Chondrocyte (in vitro differentiated cells): ENCODE results near the gene RDH16. TPM values are rescaled to one million over a fixed set of nuclear protein-coding genes. Genes with fewer than 3 reads are reported as not detected.
"Not testable (repeated sequence)": the region's sequence is repeated elsewhere in the genome, so short reads cannot be mapped to it uniquely, and the experiment has no call there.

Source experiments
- DNase-seq: peaks from one replicate; pipeline ENCODE4 v3.0.0; 2021; ENCODE audit warnings: mixed read lengths, low spot score
- H3K27ac Mint-ChIP-seq: one replicate; pipeline ENCODE4 v1.8.0; 2021; ENCODE audit warnings: mild to moderate bottlenecking, moderate library complexity, mixed read lengths; ENCODE audit not compliant: unreplicated experiment
- H3K27me3 Mint-ChIP-seq: 2 replicates; pipeline ENCODE4 v1.8.0; 2021; ENCODE audit warnings: low read depth, mixed read lengths
- H3K36me3 Mint-ChIP-seq: 2 replicates; pipeline ENCODE4 v1.8.0; 2021; ENCODE audit warnings: low read depth, mixed read lengths
- H3K4me1 Mint-ChIP-seq: 2 replicates; pipeline ENCODE4 v1.8.0; 2021; ENCODE audit warnings: low read depth, mild to moderate bottlenecking, mixed read lengths
- H3K4me3 Mint-ChIP-seq: one replicate; pipeline ENCODE4 v1.8.0; 2021; ENCODE audit warnings: mild to moderate bottlenecking, moderate library complexity, mixed read lengths; ENCODE audit not compliant: unreplicated experiment
- H3K9me3 Mint-ChIP-seq: 2 replicates; pipeline ENCODE4 v1.8.0; 2021; ENCODE audit warnings: low read depth, mixed read lengths
- total RNA-seq: library from RNA; stranded (reverse); gene quantifications from 3 replicates; pipeline ENCODE4 v1.2.1, GENCODE V29; 2021
- TF ChIP-seq, protein P1 (sequence below): fragments of 200-600 bp; sonication (generic); IDR thresholded peaks from 2 replicates; pipeline ENCODE4 v1.5.0; 2021; ENCODE audit warnings: antibody characterized with exemption, mild to moderate bottlenecking, moderate library complexity

RDH16 gene
- total RNA-seq, 1 donor from 2014 or later: not detected

DNA sequence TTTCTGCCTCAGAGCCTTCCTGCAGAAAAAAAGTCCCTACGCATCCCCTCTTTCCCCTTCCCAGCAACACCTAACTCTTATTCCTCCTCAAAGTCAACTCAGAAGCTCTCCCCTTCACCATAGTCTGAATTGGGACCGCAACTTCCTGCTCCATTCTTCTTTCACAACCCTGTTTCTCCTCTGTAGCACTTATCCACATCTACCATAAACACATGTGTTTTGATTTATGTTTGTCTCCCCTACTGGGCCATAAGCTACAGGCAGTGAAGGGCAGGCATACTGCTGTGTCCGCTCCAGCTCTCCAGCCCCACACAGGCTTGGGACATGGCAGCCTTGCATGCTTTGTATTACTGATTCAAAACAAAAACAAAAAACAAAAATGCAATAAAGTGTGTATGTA, 29.1 kb downstream of the RDH16 start:
- H3K4me3 Mint-ChIP-seq: no peak overlapping the region
- H3K9me3 Mint-ChIP-seq: no peaks in the 10 kb centered on the region
- peaks cover 34% of the 10 kb centered on the region for H3K27me3 Mint-ChIP-seq
- H3K27ac Mint-ChIP-seq: no peak overlapping the region
- no peaks in the 10 kb centered on the region for H3K4me1 Mint-ChIP-seq
- DNase-seq: no peak
- TF ChIP-seq, protein P1, sequence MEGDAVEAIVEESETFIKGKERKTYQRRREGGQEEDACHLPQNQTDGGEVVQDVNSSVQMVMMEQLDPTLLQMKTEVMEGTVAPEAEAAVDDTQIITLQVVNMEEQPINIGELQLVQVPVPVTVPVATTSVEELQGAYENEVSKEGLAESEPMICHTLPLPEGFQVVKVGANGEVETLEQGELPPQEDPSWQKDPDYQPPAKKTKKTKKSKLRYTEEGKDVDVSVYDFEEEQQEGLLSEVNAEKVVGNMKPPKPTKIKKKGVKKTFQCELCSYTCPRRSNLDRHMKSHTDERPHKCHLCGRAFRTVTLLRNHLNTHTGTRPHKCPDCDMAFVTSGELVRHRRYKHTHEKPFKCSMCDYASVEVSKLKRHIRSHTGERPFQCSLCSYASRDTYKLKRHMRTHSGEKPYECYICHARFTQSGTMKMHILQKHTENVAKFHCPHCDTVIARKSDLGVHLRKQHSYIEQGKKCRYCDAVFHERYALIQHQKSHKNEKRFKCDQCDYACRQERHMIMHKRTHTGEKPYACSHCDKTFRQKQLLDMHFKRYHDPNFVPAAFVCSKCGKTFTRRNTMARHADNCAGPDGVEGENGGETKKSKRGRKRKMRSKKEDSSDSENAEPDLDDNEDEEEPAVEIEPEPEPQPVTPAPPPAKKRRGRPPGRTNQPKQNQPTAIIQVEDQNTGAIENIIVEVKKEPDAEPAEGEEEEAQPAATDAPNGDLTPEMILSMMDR: no peak
- H3K36me3 Mint-ChIP-seq: peaks cover 2% of the 10 kb centered on the region

DNA sequence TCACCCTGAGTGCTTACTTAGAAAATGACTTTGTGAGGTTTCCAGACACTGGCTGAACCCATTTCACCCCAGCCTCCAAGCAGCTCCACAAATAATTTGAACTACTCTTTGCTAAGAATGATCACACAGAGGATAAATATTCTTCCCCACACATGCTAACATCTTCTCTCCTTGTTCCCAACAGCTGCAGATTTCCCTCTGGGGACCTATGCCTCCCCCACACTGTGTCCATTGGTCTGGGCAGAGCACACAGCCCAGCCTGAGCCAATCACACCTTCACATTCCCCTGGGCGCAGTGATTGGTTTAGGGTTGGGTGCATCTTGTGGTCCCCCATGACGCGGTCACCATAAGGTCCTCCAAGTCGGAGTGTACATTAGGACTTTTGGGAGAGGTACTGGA, 30.1 kb downstream of the RDH16 start:
- Mint-ChIP-seq H3K9me3 (no peaks in the 10 kb centered on the region), H3K27ac (no peak overlapping the region), H3K4me1 (no peaks in the 10 kb centered on the region), H3K27me3 (peaks cover 34% of the 10 kb centered on the region), H3K36me3 (peaks cover 2% of the 10 kb centered on the region), H3K4me3 (no peak overlapping the region)
- TF ChIP-seq, protein P1: no peak
- no peak for DNase-seq

DNA sequence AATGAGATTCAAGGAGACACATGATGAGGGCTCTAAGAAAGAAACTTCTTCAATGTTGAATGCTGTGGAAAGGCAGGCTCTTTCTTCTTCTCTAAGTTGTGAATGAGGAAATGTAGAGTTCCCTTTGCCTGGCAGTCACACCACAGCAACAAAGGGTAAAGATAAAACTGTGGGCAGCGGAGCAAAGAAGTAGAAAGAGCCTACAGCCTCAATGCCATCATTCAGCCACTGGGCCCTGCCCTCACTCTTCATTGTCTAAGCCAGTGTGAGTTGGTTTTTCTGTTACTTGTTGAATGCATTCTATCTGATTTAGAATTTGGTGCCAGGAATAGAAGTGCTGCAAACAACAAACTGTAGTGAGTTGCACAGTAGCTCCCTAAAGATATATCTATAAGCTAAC, 35.4 kb downstream of the RDH16 start:
- DNase-seq: no peak
- TF ChIP-seq, protein P1: no peak
- Mint-ChIP-seq H3K27ac (no peak overlapping the region), H3K9me3 (peaks cover 8% of the 10 kb centered on the region), H3K36me3 (peaks cover 6% of the 10 kb centered on the region), H3K27me3 (peaks cover 24% of the 10 kb centered on the region), H3K4me3 (no peak overlapping the region), H3K4me1 (no peaks in the 10 kb centered on the region)

DNA sequence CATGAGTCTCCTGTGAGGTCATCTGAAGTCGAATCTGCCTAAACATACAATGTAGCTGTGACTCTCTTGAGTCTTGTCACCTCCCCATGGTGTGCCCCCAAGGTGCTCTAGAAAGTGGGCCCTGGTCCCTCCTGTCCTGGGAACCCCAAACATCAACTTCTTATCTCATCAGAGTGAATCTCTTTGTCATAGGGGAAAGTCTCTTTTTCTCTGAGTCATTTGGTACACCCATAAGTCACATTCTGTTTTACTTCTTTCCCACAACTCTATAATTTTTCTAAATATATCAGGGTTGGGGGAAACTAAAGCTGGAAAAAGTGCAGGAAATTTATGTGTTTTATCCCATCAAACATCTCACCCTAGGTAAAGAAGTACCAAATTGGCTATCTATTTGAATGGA, 36.1 kb downstream of the RDH16 start:
- peaks cover 8% of the 10 kb centered on the region for H3K9me3 Mint-ChIP-seq
- H3K4me1 Mint-ChIP-seq: no peaks in the 10 kb centered on the region
- peaks cover 24% of the 10 kb centered on the region for H3K27me3 Mint-ChIP-seq
- H3K27ac Mint-ChIP-seq: no peak overlapping the region
- no peak overlapping the region for H3K4me3 Mint-ChIP-seq
- TF ChIP-seq, protein P1: no peak
- no peak for DNase-seq
- peaks cover 5% of the 10 kb centered on the region for H3K36me3 Mint-ChIP-seq

DNA sequence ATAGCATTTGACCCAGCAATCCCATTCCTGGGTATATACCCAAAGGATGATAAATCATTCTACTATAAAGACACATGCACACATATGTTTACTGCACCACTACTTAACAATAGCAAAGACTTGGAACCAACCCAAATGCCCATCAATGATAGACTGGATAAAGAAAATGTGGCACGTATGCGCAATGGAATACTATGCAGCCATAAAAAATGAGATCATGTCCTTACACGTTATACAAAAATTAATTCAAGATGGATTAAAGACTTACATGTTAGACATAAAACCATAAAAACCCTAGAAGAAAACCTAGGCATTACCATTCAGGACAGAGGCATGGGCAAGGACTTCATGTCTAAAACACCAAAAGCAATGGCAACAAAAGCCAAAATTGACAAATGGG, 39.3 kb downstream of the RDH16 start:
- H3K9me3 Mint-ChIP-seq, H3K4me1 Mint-ChIP-seq, H3K27ac Mint-ChIP-seq, H3K36me3 Mint-ChIP-seq, DNase-seq, H3K4me3 Mint-ChIP-seq: not testable (repeated sequence)
- peaks cover 28% of the 10 kb centered on the region for H3K27me3 Mint-ChIP-seq

DNA sequence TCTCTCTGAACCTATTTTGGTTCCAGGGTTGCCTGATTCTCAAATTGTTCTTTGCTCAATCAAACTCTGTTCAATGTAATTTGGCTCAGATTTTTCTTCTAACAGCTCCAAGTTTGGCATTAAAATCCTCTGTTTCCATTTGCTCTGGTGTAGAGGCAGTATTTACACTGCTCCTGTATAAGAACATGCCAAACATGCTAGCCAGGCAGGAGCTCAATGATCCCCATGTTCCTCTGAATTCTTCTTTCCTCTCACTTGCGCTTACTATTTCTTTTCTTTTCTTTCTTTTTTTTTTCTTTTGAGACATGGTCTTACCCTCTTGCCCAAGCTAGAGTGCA, 40.4 kb downstream of the RDH16 start:
- no peak for DNase-seq
- Mint-ChIP-seq H3K9me3 (peaks cover 8% of the 10 kb centered on the region), H3K4me3 (no peak overlapping the region), H3K27me3 (peaks cover 28% of the 10 kb centered on the region), H3K36me3 (peaks cover 2% of the 10 kb centered on the region), H3K4me1 (no peaks in the 10 kb centered on the region), H3K27ac (no peak overlapping the region)
- TF ChIP-seq, protein P1: no peak
